BLaER1 (cell line): ENCODE data around the gene POP7.

Source experiments
- H3K27ac ChIP-seq: shearing (Covaris generic); formaldehyde crosslinking; 2 replicates; pipeline ENCODE4 v1.8.1; 2022
- H3K27me3 ChIP-seq: shearing (Covaris generic); formaldehyde crosslinking; 2 replicates; pipeline ENCODE4 v1.8.1; 2022
- H3K36me3 ChIP-seq: shearing (Covaris generic); formaldehyde crosslinking; 2 replicates; pipeline ENCODE4 v1.8.1; 2022
- H3K4me1 ChIP-seq: shearing (Covaris generic); formaldehyde crosslinking; 2 replicates; pipeline ENCODE4 v1.8.1; 2022
- H3K4me2 ChIP-seq: shearing (Covaris generic); formaldehyde crosslinking; 2 replicates; pipeline ENCODE4 v1.8.1; 2022
- H3K4me3 ChIP-seq: shearing (Covaris generic); formaldehyde crosslinking; 2 replicates; pipeline ENCODE4 v1.8.1; 2022
- H3K9ac ChIP-seq: shearing (Covaris generic); formaldehyde crosslinking; 2 replicates; pipeline ENCODE4 v1.8.1; 2022
- H3K9me3 ChIP-seq: shearing (Covaris generic); formaldehyde crosslinking; 2 replicates; pipeline ENCODE4 v1.8.1; 2022
- H4K20me1 ChIP-seq: shearing (Covaris generic); formaldehyde crosslinking; 2 replicates; pipeline ENCODE4 v1.8.1; 2022
- Cebpa-rat ChIP-seq: shearing (Covaris generic); IDR thresholded peaks from 2 replicates; pipeline ENCODE4 v1.8.1; 2022

Gene POP7

GRCh38 chr7:100745184-100745583, 39.3 kb downstream of the POP7 start:
- no peaks in the 10 kb centered on the region for H3K36me3 ChIP-seq
- H3K27me3 ChIP-seq: peaks cover 27% of the 10 kb centered on the region
- no peaks in the 10 kb centered on the region for H4K20me1 ChIP-seq
- H3K9me3 ChIP-seq: no peaks in the 10 kb centered on the region
- TF ChIP-seq Cebpa-rat: no peak
- no peak overlapping the region for H3K4me3 ChIP-seq
- no peak overlapping the region for H3K4me2 ChIP-seq
- H3K27ac ChIP-seq: no peak overlapping the region
- no peaks in the 10 kb centered on the region for H3K4me1 ChIP-seq
- H3K9ac ChIP-seq: no peak overlapping the region

GRCh38 chr7:100752994-100753393, 47.1 kb downstream of the POP7 start:
- Histone ChIP-seq H3K4me2 (no peak overlapping the region), H3K4me1 (peaks cover 20% of the 10 kb centered on the region), H3K36me3 (no peaks in the 10 kb centered on the region), H3K9me3 (no peaks in the 10 kb centered on the region), H3K27me3 (no peaks in the 10 kb centered on the region), H4K20me1 (no peaks in the 10 kb centered on the region), H3K27ac (no peak overlapping the region), H3K4me3 (no peak overlapping the region), H3K9ac (no peak overlapping the region)
- no peak for TF ChIP-seq Cebpa-rat

- Histone ChIP-seq H3K4me2 (no peak overlapping the region), H3K27ac (no peak overlapping the region), H3K9ac (no peak overlapping the region), H3K4me3 (no peak overlapping the region), H3K36me3 (no peaks in the 10 kb centered on the region), H3K4me1 (peaks cover 20% of the 10 kb centered on the region), H3K27me3 (no peaks in the 10 kb centered on the region), H4K20me1 (no peaks in the 10 kb centered on the region), H3K9me3 (no peaks in the 10 kb centered on the region)
- TF ChIP-seq Cebpa-rat: no peak
These were observed 47.8 kb downstream of the POP7 start for GRCh38 chr7:100753750-100754149.
